D341Med (cell line): Measurements from ENCODE around the gene KRT16.
"Not testable (repeated sequence)": the region's sequence is repeated elsewhere in the genome, so short reads cannot be mapped to it uniquely, and the experiment has no call there.

Source experiments
- DNase-seq: peaks from one replicate; pipeline ENCODE4 v3.0.0; 2012; ENCODE audit warnings: low spot score

Gene KRT16

GRCh38 chr17:41627316-41628072 lies 14.9 kb upstream of the KRT16 start:
- DNase-seq, result no peak

GRCh38 chr17:41626914-41627295 lies 14.3 kb upstream of the KRT16 start:
- not testable (repeated sequence) for DNase-seq

- DNase-seq, result not testable (repeated sequence)
Observed at GRCh38 chr17:41626028-41626913, 13.7 kb upstream of the KRT16 start.

GRCh38 chr17:41625602-41626001 lies 13.0 kb upstream of the KRT16 start:
- no peak for DNase-seq

GRCh38 chr17:41624208-41625101 lies 11.9 kb upstream of the KRT16 start, which contains the start of gene KRT17:
Gene KRT17 (minus strand): TSS chr17:41624575. CDS start chr17:41624509, 66 bp downstream.
- no peak for DNase-seq

- DNase-seq, result not testable (repeated sequence)
Observed at GRCh38 chr17:41623184-41623861, 10.8 kb upstream of the KRT16 start.

GRCh38 chr17:41622340-41623183 lies 10.0 kb upstream of the KRT16 start:
- not testable (repeated sequence) for DNase-seq

GRCh38 chr17:41621916-41622315 lies 9.3 kb upstream of the KRT16 start:
- DNase-seq, result no peak

- not testable (repeated sequence) for DNase-seq
Observed at GRCh38 chr17:41621435-41621817, 8.9 kb upstream of the KRT16 start.

GRCh38 chr17:41620583-41621434 lies 8.2 kb upstream of the KRT16 start:
- no peak for DNase-seq

- DNase-seq, result not testable (repeated sequence)
Observed at GRCh38 chr17:41619927-41620582, 7.5 kb upstream of the KRT16 start.

- no peak for DNase-seq
Observed at GRCh38 chr17:41619036-41619926, 6.7 kb upstream of the KRT16 start.

GRCh38 chr17:41618341-41619035 lies 5.9 kb upstream of the KRT16 start:
- DNase-seq, result no peak

GRCh38 chr17:41617698-41618097 lies 5.1 kb upstream of the KRT16 start:
- no peak for DNase-seq

- DNase-seq, result no peak
Observed at GRCh38 chr17:41617136-41617535, 4.6 kb upstream of the KRT16 start.

- not testable (repeated sequence) for DNase-seq
Observed at GRCh38 chr17:41616486-41616885, 3.9 kb upstream of the KRT16 start.

GRCh38 chr17:41615454-41615853 lies 2.9 kb upstream of the KRT16 start:
- DNase-seq, result no peak
